ENCODE results near the gene KCNH3.

Gene KCNH3

GRCh38 chr12:49563951-49564685 is 25.3 kb downstream of the KCNH3 start:
- no peak for DNase-seq

GRCh38 chr12:49564686-49565405 is 26.0 kb downstream of the KCNH3 start:
- no peak for DNase-seq

- no peak for DNase-seq
Observed at GRCh38 chr12:49565406-49566265, 26.8 kb downstream of the KCNH3 start.

- DNase-seq: no peak
Observed at GRCh38 chr12:49566361-49566760, 27.5 kb downstream of the KCNH3 start.

- DNase-seq: no peak
Observed at GRCh38 chr12:49567302-49567610, 28.4 kb downstream of the KCNH3 start.

- DNase-seq: peak; percentile 100
Observed at GRCh38 chr12:49567611-49568441, 29.0 kb downstream of the KCNH3 start, which contains the start of gene MCRS1. TSS of gene MCRS1 (minus strand) at chr12:49568142. CDS start at chr12:49566731, 1,411 bp downstream.

GRCh38 chr12:49568442-49569162 is 29.8 kb downstream of the KCNH3 start:
- no peak for DNase-seq

GRCh38 chr12:49577589-49578315 is 38.9 kb downstream of the KCNH3 start:
- DNase-seq: no peak

GRCh38 chr12:49578471-49579112 is 39.8 kb downstream of the KCNH3 start:
- no peak for DNase-seq

- peak; percentile 100 for DNase-seq
Observed at GRCh38 chr12:49580572-49581535, 42.0 kb downstream of the KCNH3 start.

- DNase-seq: no peak
Observed at GRCh38 chr12:49582201-49582600, 43.4 kb downstream of the KCNH3 start.

- DNase-seq: no peak
Observed at GRCh38 chr12:49582850-49583249, 44.0 kb downstream of the KCNH3 start.

- no peak for DNase-seq
Observed at GRCh38 chr12:49583366-49584094, 44.7 kb downstream of the KCNH3 start.

GRCh38 chr12:49584591-49584990 is 45.8 kb downstream of the KCNH3 start:
- no peak for DNase-seq

GRCh38 chr12:49585477-49586459 is 46.9 kb downstream of the KCNH3 start:
- no peak for DNase-seq

GRCh38 chr12:49587174-49587908 is 48.5 kb downstream of the KCNH3 start:
- no peak for DNase-seq

- no peak for DNase-seq
Observed at GRCh38 chr12:49588281-49588680, 49.5 kb downstream of the KCNH3 start.
